LNCaP clone FGC (cell line): ENCODE data around the gene UBE2D1.

Experiments
- DNase-seq: peaks from one replicate; pipeline ENCODE4 v3.0.0-alpha.2; 2011; ENCODE audit warnings: low read depth
- H3K4me3 ChIP-seq: 2 replicates; pipeline ENCODE4 v1.5.1; 2011; ENCODE audit warnings: mild to moderate bottlenecking, low read depth, low read length, control low read depth
- TF ChIP-seq, protein P1 (sequence below): IDR thresholded peaks from 2 replicates; pipeline ENCODE4 v1.5.1; 2012; ENCODE audit warnings: mild to moderate bottlenecking; ENCODE audit not compliant: control insufficient read depth, insufficient read depth; ENCODE audit errors: extremely low read depth

Gene UBE2D1

DNA sequence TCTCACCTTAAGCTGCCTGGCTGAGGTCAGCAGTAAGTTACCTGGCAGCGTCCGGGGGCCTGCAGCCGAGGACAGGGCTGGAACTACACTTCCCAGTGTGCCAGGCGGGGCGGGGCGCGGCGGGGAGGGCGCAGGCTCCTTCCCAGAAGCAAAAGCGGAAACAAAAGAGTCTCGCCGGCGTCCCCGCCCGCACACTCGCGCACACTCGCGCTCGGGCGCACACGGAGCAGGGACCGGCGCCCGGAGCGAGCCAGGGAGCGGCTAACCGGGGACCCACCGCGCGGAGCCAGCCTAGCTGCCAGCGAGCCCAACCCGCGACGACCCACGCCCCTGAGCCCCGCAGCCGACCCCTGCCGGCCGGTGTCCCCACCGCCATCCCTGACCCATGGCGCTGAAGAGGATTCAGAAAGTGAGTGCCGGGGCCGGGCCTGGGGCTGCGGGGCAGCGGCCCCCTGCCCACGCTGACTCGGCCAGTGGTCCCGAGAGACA, at the start of gene UBE2D1:
Gene UBE2D1, plus strand, starts transcription at position 190 of the 489 bp plus-strand sequence. Its CDS starts 196 bp downstream, at position 386.
- TF ChIP-seq, protein P1, sequence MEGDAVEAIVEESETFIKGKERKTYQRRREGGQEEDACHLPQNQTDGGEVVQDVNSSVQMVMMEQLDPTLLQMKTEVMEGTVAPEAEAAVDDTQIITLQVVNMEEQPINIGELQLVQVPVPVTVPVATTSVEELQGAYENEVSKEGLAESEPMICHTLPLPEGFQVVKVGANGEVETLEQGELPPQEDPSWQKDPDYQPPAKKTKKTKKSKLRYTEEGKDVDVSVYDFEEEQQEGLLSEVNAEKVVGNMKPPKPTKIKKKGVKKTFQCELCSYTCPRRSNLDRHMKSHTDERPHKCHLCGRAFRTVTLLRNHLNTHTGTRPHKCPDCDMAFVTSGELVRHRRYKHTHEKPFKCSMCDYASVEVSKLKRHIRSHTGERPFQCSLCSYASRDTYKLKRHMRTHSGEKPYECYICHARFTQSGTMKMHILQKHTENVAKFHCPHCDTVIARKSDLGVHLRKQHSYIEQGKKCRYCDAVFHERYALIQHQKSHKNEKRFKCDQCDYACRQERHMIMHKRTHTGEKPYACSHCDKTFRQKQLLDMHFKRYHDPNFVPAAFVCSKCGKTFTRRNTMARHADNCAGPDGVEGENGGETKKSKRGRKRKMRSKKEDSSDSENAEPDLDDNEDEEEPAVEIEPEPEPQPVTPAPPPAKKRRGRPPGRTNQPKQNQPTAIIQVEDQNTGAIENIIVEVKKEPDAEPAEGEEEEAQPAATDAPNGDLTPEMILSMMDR = no peak
- H3K4me3 ChIP-seq = peak within 1 kb of the TSS; percentile 85
- peak; percentile 45 for DNase-seq

DNA sequence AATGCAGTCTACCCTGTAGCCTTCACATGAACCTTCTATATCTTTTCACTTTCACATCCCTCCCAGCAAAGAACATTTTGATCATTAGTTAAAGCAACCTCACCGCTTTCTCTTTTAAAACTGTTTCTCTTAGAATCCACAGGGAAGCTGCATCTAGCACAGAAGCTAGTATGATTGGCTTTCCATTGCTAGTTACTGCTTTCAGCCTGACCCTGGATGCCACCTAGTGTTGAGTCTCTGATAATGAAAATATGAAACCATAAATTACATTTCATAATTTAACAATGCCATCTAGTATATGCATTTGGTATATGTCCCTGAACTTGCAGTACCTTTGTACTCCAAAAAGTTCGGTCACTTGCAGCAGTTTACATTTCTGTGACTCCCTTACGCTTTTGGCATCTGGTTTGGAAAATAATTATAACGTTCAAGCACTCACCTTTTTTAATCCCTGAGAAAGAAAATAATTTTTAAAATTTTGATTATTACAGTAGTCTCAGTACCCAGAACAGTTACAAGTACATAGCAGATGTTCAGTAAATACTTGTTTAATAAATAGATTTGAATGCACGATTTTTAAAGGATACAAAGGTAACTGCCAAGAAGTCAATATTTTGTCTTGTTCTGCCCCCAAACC, 43.1 kb upstream of the UBE2D1 start:
- H3K4me3 ChIP-seq = no peak overlapping the region
- DNase-seq = peak; percentile 33
- TF ChIP-seq, protein P1 = peak; percentile 89

DNA sequence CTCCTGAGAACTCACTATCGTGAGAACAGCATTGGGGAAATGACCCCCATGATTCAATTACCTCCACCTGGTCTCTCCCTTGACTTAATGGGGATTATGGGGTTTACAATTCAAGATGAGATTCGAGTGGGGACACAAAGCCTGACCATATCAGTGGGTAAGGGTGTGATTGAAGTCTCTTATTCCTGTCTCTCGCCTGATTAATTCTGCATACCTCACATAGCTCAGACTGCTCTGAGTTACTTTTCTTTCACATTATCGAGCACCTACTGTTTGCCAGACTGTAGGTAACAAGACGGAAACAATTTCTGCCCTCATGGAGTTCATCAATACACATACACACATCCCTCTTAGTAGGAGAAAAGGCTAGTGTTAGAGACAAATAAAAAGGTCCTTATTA, 40.8 kb upstream of the UBE2D1 start:
- H3K4me3 ChIP-seq = no peak overlapping the region
- DNase-seq = no peak
- TF ChIP-seq, protein P1 = no peak

DNA sequence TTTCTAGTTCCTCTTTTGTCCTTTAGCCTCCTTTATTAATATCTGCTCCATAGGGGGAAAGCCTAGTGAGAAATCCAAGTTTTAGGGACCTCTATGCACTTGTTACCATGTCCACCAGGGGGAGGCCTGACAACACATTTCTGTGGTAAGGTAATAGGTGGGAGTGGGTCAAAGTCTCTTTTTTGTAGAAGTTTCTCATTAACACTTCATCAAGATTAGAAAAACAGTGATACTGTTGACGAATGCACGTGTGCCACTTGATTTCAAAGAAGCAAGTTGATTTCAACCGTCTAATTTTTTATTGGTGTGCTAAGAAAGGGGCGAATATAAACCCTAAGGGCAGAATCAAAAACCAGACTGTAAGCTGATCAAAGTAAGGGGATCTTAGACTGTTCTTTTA, 35.2 kb upstream of the UBE2D1 start:
- no peak for DNase-seq

DNA sequence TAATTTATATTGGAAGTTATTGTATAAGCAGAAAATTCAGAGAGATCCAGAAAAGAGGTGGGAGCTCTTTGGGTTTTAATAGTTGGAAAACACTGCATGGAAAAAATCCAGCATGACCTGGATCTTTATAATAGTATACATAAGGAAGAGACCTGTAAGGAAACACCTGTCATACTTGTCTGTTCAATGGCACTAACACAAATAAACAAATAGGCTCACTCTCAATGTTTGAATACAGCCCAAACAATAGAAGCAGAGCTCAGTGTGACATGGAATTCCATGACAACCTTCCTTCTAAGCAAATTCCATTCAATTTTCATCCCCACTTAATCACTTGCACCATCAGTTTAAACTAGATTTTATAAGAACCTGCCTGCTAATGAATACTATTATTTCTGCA, 34.1 kb upstream of the UBE2D1 start:
- peak; percentile 85 for DNase-seq
- H3K4me3 ChIP-seq = no peak overlapping the region
- TF ChIP-seq, protein P1 = no peak

More for the DNA sequence above, 35.2 kb upstream of the UBE2D1 start:
- TF ChIP-seq, protein P1 = peak; percentile 82
- H3K4me3 ChIP-seq = no peak overlapping the region

DNA sequence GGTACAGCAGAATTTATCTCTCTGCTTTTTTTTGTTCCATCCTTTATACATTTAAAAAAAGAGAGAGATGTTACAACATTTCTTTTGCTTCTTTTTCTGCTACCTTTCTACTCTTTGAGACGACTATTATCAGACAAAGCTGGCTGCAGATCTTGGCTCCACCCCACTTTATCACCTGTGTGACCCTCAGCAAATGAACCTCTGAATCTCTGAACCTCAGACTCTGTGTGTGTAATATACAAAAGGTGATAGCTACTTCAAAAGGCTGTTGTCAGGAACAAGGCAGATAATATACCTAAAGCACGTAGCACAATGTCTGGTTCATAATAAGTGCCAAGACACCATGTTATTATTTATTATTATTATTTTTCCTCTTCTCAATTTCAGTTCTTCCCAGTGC, 32.6 kb upstream of the UBE2D1 start:
- TF ChIP-seq, protein P1 = no peak
- DNase-seq = no peak
- H3K4me3 ChIP-seq = no peak overlapping the region
